ENCODE measurements around the gene E2F4. TPM values are rescaled to one million over a fixed set of nuclear protein-coding genes. Genes with fewer than 3 reads are reported as not detected.

The E2F4 gene
- total RNA-seq, 1 experiment from 2014 or later: 81.0 TPM

- peaks cover 17% of the 10 kb centered on the region for H3K4me1 Mint-ChIP-seq (ENCODE audit: insufficient read depth, unreplicated experiment)
- intact Hi-C loops (cut with micrococcal nuclease): no loop called here
- no peak overlapping the region for H3K4me3 Mint-ChIP-seq (ENCODE audit: unreplicated experiment)
- ChIA-PET CTCF (interaction anchor here (0.6 kb wide), 1 partner anchor 1054 kb away, joined by 3 read pairs; no protein-coding TSS in a partner anchor), POLR2A (no interaction called here)
- TF ChIP-seq CTCF (IDR thresholded peaks at IDR 0.05; ENCODE audit: unreplicated experiment): no peak
- H3K36me3 Mint-ChIP-seq (ENCODE audit: insufficient read depth, unreplicated experiment): peaks cover 65% of the 10 kb centered on the region
- H3K27ac Mint-ChIP-seq (ENCODE audit: low read depth, unreplicated experiment): no peak overlapping the region
- no peaks in the 10 kb centered on the region for H3K9me3 Mint-ChIP-seq (ENCODE audit: unreplicated experiment)
- no TSS peak for BruUV-seq (replicated peaks)
- DNase-seq (ENCODE audit: unreplicated experiment): no peak
- no peaks in the 10 kb centered on the region for H3K27me3 Mint-ChIP-seq (ENCODE audit: insufficient read depth, unreplicated experiment)
Observed at GRCh38 chr16:67230809-67231660, 39.1 kb downstream of the E2F4 start.

- DNase-seq (ENCODE audit: unreplicated experiment): no peak
- Mint-ChIP-seq H3K4me3 (ENCODE audit: unreplicated experiment) (no peak overlapping the region), H3K27ac (ENCODE audit: low read depth, unreplicated experiment) (no peak overlapping the region), H3K4me1 (ENCODE audit: insufficient read depth, unreplicated experiment) (peaks cover 10% of the 10 kb centered on the region), H3K36me3 (ENCODE audit: insufficient read depth, unreplicated experiment) (peaks cover 53% of the 10 kb centered on the region), H3K27me3 (ENCODE audit: insufficient read depth, unreplicated experiment) (no peaks in the 10 kb centered on the region), H3K9me3 (ENCODE audit: unreplicated experiment) (no peaks in the 10 kb centered on the region)
- BruUV-seq (replicated peaks): no TSS peak
- intact Hi-C loops (cut with micrococcal nuclease): no loop called here
- POLR2A ChIA-PET: interaction anchor here (0.6 to 1.5 kb wide), 5 partner anchors 10 to 40 kb away, joined by 3 read pairs; no protein-coding TSS in a partner anchor
- CTCF ChIA-PET: interaction anchor here (1.1 to 1.4 kb wide), 4 partner anchors 13 to 52 kb away, joined by 3 to 7 read pairs (median 4); no protein-coding TSS in a partner anchor
- TF ChIP-seq CTCF (IDR thresholded peaks at IDR 0.05; ENCODE audit: unreplicated experiment): no peak
Observed at GRCh38 chr16:67233596-67233995, 41.6 kb downstream of the E2F4 start.

GRCh38 chr16:67234180-67234597 lies 42.2 kb downstream of the E2F4 start:
- peaks cover 10% of the 10 kb centered on the region for H3K4me1 Mint-ChIP-seq (ENCODE audit: insufficient read depth, unreplicated experiment)
- H3K4me3 Mint-ChIP-seq (ENCODE audit: unreplicated experiment): no peak overlapping the region
- H3K9me3 Mint-ChIP-seq (ENCODE audit: unreplicated experiment): no peaks in the 10 kb centered on the region
- BruUV-seq (replicated peaks): no TSS peak
- no peak overlapping the region for H3K27ac Mint-ChIP-seq (ENCODE audit: low read depth, unreplicated experiment)
- ChIA-PET CTCF (interaction anchor here (1.1 to 1.2 kb wide), 2 partner anchors 26 to 32 kb away, joined by 3 read pairs; no protein-coding TSS in a partner anchor), POLR2A (interaction anchor here (1.1 to 1.6 kb wide), 2 partner anchors 12 to 22 kb away, joined by 3 to 9 read pairs; partner anchors contain the start of gene FHOD1)
- TF ChIP-seq CTCF (IDR thresholded peaks at IDR 0.05; ENCODE audit: unreplicated experiment): no peak
- intact Hi-C loops (cut with micrococcal nuclease): no loop called here
- H3K36me3 Mint-ChIP-seq (ENCODE audit: insufficient read depth, unreplicated experiment): peaks cover 47% of the 10 kb centered on the region
- no peaks in the 10 kb centered on the region for H3K27me3 Mint-ChIP-seq (ENCODE audit: insufficient read depth, unreplicated experiment)
- no peak for DNase-seq (ENCODE audit: unreplicated experiment)

GRCh38 chr16:67235816-67236562 lies 44.0 kb downstream of the E2F4 start:
- Mint-ChIP-seq H3K27ac (ENCODE audit: low read depth, unreplicated experiment) (peak overlapping the region; percentile 17), H3K4me1 (ENCODE audit: insufficient read depth, unreplicated experiment) (peaks cover 6% of the 10 kb centered on the region), H3K27me3 (ENCODE audit: insufficient read depth, unreplicated experiment) (no peaks in the 10 kb centered on the region), H3K4me3 (ENCODE audit: unreplicated experiment) (no peak overlapping the region), H3K9me3 (ENCODE audit: unreplicated experiment) (no peaks in the 10 kb centered on the region), H3K36me3 (ENCODE audit: insufficient read depth, unreplicated experiment) (peaks cover 42% of the 10 kb centered on the region)
- ChIA-PET POLR2A (interaction anchor here (0.8 to 4.2 kb wide), 5 partner anchors 8 to 17 kb away, joined by 3 to 22 read pairs (median 4); partner anchors contain the start of genes FHOD1 and TMEM208), CTCF (interaction anchor here (0.6 to 1.4 kb wide), 2 partner anchors 9 to 51 kb away, joined by 4 read pairs; partner anchors contain the start of gene TMEM208)
- TF ChIP-seq CTCF (IDR thresholded peaks at IDR 0.05; ENCODE audit: unreplicated experiment): no peak
- DNase-seq (ENCODE audit: unreplicated experiment): no peak
- intact Hi-C loops (cut with micrococcal nuclease): no loop called here
- BruUV-seq (replicated peaks): no TSS peak

Measured in MCF 10A (cell line).